Left forelimb (tissue), 1 donor: ENCODE data around the gene SLC9A3.
"Not testable (repeated sequence)": the region's sequence is repeated elsewhere in the genome, so short reads cannot be mapped to it uniquely, and the experiment has no call there.

Source experiments
- DNase-seq: peaks from one replicate; pipeline ENCODE4 v3.0.0-alpha.2; 2018; ENCODE audit warnings: low spot score

SLC9A3 gene

DNA sequence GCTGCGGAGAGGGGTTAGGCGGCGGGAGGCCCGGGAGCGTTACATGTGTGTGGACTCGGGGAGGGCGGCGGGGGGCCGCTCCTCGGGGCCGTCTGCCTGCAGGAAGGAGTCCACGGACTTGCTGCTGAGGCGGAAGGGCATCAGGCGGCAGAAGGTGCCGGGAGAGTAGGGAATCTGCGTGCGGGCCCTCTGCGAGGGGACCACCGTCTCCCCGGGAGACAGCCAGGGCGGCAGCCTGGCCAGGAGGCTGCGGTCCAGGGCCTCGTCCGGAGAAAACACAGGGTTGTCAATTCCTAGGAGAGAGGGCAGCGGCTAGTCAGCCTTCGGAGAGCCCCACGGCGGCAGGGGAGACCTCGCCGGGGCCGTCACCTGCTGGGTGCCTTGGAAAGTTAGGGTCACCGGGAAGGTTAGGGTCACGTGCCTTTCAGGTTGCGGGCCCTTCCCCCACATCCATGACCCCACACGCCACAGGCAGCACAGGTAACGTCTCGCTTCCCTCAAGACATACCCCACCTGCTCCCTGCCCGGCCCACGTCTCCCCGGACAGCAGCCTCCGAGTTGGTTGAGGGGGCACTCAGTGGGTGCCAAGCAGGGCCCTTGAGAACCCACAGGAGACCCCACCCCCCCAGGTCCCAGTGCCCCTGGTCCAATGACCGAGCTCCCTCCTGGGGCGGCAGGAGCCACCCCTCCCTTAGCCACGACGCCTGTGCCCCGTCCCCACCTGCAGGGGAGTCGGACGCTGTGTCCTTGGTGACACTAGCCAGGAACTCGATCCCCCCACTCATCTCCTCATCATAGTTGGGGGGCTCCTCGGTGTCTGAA lies 49.2 kb downstream of the SLC9A3 start:
- DNase-seq, result no peak

- not testable (repeated sequence) for DNase-seq
Measured at GRCh38 chr5:474232-474839, 49.9 kb downstream of the SLC9A3 start.

- no peak for DNase-seq
Measured at GRCh38 chr5:473551-474192, 50.6 kb downstream of the SLC9A3 start.

GRCh38 chr5:472656-473550 lies 51.3 kb downstream of the SLC9A3 start:
- peak; percentile 91 for DNase-seq

- no peak for DNase-seq
Measured at GRCh38 chr5:472076-472655, 52.1 kb downstream of the SLC9A3 start.

DNA sequence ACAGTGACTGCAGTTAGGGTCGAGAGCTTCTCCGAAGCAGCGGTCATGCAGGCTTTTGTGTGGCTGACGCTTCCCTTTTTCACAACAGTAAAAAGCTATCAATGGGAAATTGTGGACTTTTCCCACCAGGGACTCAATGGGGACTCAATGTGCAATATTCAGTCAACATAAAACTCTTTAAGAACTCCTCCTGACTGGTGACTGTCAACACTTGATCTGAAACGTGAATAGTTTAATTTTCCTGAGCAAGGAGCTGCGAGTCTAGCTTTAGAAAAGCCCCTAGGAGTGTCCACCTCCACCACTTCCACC lies 52.5 kb downstream of the SLC9A3 start:
- no peak for DNase-seq

DNA sequence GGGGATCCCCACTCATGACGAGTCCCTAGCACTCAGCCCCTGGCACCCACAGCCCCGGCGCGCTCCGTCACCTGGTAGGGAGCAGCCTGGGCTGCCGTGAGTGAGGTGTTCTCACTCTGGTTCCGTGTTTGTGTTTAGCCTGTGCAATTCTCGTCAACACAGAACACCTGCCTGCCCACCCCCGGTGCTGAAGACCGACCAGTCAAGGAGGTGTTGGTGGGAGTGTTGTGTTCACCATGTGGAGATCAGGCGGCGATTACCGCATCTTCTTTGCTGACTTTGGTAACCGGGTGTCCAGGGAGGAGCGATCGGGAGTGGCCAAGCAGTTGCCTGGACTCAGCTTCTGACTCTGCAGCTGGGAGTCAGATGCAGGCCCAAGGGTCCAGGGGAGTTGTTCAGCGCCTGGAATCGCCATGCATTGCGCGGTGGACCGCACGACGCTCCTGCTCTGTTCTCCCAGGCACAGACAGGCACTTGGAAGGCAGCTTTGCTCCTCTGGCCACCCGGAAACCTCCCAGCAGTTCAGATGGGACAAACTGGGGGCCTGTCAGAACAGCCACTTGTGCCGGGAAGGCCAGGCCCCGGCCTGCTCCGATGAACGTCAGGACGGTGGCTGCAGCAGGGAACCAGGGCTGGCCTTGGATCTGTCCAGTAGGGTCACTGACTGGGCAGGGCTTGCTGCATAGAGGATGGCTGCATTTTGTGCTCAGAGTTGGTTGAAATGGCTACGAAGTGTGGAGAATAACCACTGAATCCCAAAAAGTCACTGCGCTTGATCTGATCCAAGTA lies 53.1 kb downstream of the SLC9A3 start:
- DNase-seq, result no peak

- no peak for DNase-seq
Measured at GRCh38 chr5:469752-470483, 54.3 kb downstream of the SLC9A3 start.

DNA sequence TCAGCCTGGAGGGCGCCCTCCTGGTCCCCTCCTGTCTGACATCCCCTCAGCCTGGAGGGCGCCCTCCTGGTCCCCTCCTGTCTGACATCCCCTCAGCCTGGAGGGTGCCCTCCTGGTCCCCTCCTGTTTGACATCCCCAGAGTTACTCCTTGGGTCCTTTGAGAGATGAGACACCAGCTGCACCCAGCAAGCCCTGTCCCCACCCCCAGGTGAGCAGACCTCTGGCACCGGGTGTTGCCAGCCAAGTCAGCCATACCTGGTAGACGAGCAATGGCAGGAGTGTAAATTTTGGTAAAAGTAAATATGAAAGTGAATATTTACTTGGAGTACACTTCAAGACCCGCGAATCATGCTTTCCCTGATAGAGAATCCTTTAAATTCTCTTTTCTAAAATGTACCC lies 55.8 kb downstream of the SLC9A3 start:
- DNase-seq, result no peak

- DNase-seq, result no peak
Measured at GRCh38 chr5:466661-467310, 57.5 kb downstream of the SLC9A3 start.

DNA sequence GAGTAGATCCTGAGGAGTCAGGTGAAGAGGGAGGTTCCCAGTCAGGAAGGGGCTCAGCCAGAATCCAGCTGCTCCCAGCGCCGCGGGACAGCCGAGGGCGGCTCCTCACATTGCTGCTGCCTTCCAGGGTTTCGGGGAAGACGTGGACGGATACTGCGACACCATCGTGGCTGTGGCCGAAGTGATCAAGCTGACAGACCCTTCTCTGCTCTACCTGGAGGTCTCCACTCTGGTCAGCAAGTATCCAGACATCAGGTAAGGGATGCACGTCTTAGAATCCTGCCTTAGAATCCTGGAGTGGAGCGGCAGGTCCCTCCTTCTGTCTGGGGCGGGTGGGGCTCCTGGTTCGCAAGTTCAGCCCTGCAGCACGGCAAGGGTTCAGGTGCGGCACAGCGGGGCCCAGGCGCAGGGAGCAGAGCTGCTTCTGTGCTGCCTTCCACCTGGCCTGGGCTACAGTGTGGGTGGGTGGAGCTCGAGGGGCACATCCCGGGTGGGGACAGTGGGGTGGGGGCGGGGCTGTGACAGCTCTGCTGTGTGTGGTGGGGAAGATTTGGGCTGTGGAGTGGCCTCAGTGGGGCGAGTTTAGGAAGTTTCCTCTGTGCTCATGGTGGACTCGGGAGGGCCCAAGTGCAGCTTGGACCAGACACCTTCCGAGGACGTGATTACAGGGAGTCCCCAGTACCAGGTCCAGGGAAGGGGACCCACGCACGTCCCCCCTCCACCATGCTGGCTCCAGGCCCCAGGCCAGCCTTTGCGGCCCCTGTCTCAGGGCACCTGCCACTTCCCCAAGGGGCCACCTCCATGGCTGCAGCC lies 58.5 kb downstream of the SLC9A3 start:
- DNase-seq, result no peak

DNA sequence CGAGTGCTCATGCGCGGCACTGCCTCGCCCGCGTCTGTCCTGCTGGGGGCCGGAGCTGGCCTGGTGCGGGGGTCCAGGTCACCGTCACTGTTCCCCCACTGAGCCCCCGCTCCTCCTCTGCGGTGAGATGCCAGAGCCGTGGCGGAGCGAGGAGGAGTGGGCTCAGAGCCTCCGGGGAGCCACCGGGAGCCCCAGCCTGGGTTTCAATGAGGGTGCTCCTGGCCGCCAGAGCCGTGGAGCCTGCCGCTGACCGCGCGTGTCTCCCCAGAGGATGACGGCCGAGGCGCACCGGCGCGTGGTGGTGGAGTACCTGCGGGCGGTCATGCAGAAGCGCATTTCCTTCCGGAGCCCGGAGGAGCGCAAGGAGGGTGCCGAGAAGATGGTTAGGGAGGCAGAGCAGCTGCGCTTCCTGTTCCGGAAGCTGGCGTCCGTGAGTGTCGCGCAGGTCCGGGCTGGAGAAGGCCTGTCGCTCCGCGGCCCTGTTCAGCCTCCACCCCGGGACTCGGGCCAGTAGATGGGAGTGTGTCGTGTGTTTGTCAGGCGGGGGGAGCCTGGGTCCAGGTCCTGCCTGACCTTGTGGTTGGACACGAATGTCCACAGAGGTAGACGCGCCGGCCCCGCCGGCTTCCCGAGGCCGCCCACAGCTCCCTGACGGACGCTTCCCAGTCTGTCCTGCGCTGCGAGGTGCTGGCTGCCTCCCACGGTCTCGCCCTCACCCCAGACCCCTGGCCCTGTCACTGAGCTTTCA lies 59.2 kb downstream of the SLC9A3 start:
- DNase-seq, result no peak

DNA sequence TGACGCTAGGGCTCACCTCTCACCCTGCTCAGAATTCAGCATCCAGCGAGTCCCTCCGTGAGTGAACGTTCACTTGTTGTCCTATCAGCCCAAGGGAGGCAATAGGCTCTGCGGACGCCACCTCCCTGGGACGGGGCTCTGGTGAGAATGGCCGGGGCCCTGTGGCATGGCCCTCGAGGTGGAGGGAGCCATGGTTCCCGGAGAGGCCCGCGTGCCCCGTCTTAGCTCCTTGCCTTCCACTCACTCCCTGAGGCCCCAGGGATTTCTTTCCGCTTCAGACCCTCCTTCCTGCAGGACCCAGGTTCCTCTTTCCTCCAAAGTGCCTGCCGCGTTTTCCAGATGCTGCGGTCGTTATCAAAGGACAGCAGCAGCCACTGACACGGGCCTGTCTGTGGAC lies 59.8 kb downstream of the SLC9A3 start:
- DNase-seq, result no peak

GRCh38 chr5:463952-464351 lies 60.3 kb downstream of the SLC9A3 start:
- DNase-seq, result no peak

- DNase-seq, result no peak
Measured at GRCh38 chr5:463301-463700, 60.9 kb downstream of the SLC9A3 start.

GRCh38 chr5:462051-462481 lies 62.2 kb downstream of the SLC9A3 start:
- DNase-seq, result no peak

GRCh38 chr5:460273-460625 lies 64.0 kb downstream of the SLC9A3 start:
- peak; percentile 61 for DNase-seq

GRCh38 chr5:459562-460272 lies 64.5 kb downstream of the SLC9A3 start:
- no peak for DNase-seq
